ENCODE measurements around the gene ONECUT3.

The ONECUT3 gene

DNA sequence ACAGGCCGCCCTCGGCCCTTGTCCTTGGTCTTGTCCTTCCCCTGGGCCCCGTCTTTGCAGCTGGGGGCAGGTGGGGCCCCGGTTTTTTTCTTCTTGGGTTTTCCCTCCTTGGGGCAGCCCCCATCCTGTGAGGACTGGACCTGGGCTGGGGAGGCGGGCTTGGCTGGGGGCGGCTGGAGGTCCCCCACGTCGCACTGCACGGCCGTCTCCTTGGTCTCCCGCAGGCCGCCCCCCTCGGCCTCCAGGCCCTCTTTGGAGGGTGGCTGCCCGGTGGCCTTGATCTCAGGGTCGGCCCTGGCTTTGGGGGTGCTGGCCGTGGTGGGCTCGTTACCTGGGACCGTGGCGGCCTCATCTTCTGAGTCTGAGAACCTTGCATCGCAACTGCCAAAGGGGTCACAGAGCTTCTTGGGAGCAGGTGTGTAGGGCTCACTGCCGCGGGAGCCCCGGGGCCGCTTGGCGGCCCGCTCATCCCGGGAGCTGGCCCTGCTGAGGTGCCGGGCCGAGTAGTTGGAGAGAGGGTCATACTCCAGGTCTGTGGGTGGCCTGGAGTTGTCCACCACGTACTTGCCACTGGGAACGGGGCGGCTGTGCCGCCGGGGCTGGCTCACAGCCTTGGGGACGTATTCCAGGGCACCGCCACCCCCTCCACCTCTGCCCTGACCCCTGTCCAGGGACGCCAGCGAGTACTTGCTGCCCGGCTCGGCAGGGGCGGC, 74.4 kb downstream of the ONECUT3 start:
- no peaks in the 10 kb centered on the region for H3K9me3 ChIP-seq (ENCODE audit: low read length)
- H3K27me3 ChIP-seq (ENCODE audit: control insufficient read depth in 1 of 2, insufficient read depth in 2 of 2, low read length in 2 of 2): no peaks in the 10 kb centered on the region
- peaks cover 19% of the 10 kb centered on the region for H3K4me1 ChIP-seq (ENCODE audit: insufficient read depth, low read length)
- H3K4me3 ChIP-seq (ENCODE audit: low read depth in 1 of 2, low read length in 2 of 2): no peak overlapping the region
- H3K27ac ChIP-seq (ENCODE audit: low read depth, low read length): no peak overlapping the region
- no peak overlapping the region for H3K9ac ChIP-seq (ENCODE audit: low read length)
- peaks cover 13% of the 10 kb centered on the region for H3K36me3 ChIP-seq (ENCODE audit: insufficient read depth, low read length)

DNA sequence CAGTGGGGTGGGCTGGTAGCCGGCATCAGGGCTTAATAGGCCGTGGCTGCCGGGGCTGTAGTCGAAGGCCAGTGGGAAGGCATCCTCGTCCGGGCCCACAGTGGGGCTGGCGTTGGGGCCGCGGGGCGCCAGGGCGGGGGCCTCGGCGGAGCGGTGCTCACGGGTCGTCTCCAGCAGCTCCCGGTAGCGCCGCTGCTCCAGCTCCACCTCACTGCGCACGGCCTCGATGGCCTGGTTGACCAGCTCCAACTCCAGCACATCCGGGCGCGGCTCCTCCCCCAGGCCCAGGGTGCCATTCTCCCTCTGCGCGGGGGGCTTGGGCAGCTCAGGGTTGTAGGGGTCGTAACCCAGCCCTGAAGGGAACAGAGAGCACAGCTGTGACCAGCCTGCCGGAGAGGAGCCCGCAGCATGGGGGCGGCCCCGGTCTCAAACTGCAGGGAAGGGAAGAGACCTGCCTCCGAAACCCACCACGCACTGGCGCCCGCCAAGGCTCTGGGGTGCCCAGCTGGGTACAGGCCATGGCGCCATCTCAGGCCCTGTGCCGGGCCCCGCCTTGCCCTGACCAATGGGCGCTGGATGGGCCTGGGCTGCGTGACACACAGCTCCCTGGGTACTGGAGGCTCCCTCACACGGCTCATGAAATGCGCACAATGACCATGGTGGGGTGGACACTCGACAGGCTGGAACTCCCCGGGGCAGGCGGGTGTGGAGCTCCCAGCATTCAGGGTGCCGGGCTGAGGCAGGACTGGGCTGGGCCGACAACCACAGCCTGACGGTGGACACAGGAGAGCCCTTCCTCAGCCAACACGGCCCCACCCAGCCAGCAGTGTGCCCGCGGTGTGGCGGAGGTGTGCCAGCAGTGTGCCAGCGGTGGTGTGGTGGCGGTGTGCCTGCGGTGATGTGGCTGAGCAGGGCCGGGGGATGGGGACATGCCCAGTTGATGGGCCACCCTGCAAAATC, 75.3 kb downstream of the ONECUT3 start:
- H3K36me3 ChIP-seq (ENCODE audit: insufficient read depth, low read length): peaks cover 6% of the 10 kb centered on the region
- H3K9me3 ChIP-seq (ENCODE audit: low read length): no peaks in the 10 kb centered on the region
- no peaks in the 10 kb centered on the region for H3K27me3 ChIP-seq (ENCODE audit: control insufficient read depth in 1 of 2, insufficient read depth in 2 of 2, low read length in 2 of 2)
- no peak overlapping the region for H3K9ac ChIP-seq (ENCODE audit: low read length)
- H3K27ac ChIP-seq (ENCODE audit: low read depth, low read length): no peak overlapping the region
- no peak overlapping the region for H3K4me3 ChIP-seq (ENCODE audit: low read depth in 1 of 2, low read length in 2 of 2)
- peaks cover 19% of the 10 kb centered on the region for H3K4me1 ChIP-seq (ENCODE audit: insufficient read depth, low read length)

GRCh38 chr19:1829958-1830357, 76.7 kb downstream of the ONECUT3 start:
- H3K36me3 ChIP-seq (ENCODE audit: insufficient read depth, low read length): no peaks in the 10 kb centered on the region
- no peaks in the 10 kb centered on the region for H3K9me3 ChIP-seq (ENCODE audit: low read length)
- no peak overlapping the region for H3K27ac ChIP-seq (ENCODE audit: low read depth, low read length)
- peaks cover 19% of the 10 kb centered on the region for H3K4me1 ChIP-seq (ENCODE audit: insufficient read depth, low read length)
- no peak overlapping the region for H3K4me3 ChIP-seq (ENCODE audit: low read depth in 1 of 2, low read length in 2 of 2)
- no peaks in the 10 kb centered on the region for H3K27me3 ChIP-seq (ENCODE audit: control insufficient read depth in 1 of 2, insufficient read depth in 2 of 2, low read length in 2 of 2)
- no peak overlapping the region for H3K9ac ChIP-seq (ENCODE audit: low read length)

DNA sequence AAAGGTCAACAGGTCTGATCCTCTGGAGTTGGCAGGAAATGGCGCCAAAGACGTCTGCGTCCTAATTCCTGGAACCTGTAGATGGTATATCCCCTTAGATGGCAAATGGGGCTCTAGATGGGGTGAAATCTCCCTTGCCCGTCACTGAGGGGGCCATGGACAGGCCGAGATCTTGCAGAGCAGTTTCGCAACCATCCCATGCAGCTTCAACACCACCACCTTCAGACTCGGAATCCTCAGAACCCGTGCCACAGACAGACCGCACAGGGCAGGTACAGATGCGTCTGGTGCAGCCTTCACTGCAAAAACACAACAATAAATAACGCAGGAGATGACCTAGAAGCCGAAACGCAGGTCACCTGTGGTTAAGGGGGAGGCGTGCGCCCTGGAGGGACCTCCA, 77.3 kb downstream of the ONECUT3 start:
- peaks cover 19% of the 10 kb centered on the region for H3K4me1 ChIP-seq (ENCODE audit: insufficient read depth, low read length)
- no peak overlapping the region for H3K27ac ChIP-seq (ENCODE audit: low read depth, low read length)
- H3K27me3 ChIP-seq (ENCODE audit: control insufficient read depth in 1 of 2, insufficient read depth in 2 of 2, low read length in 2 of 2): no peaks in the 10 kb centered on the region
- H3K36me3 ChIP-seq (ENCODE audit: insufficient read depth, low read length): no peaks in the 10 kb centered on the region
- no peaks in the 10 kb centered on the region for H3K9me3 ChIP-seq (ENCODE audit: low read length)
- no peak overlapping the region for H3K4me3 ChIP-seq (ENCODE audit: low read depth in 1 of 2, low read length in 2 of 2)
- no peak overlapping the region for H3K9ac ChIP-seq (ENCODE audit: low read length)
